HG02973 (cell line): Measurements from ENCODE around the gene ZNF8.
"Not testable (repeated sequence)": the region's sequence is repeated elsewhere in the genome, so short reads cannot be mapped to it uniquely, and the experiment has no call there.

Experiments
- ATAC-seq: cut with Tn5 transposase; IDR thresholded peaks from one replicate; pipeline ENCODE4 v1.9.1; 2021; ENCODE audit warnings: moderate library complexity; ENCODE audit not compliant: unreplicated experiment

ZNF8 gene

DNA sequence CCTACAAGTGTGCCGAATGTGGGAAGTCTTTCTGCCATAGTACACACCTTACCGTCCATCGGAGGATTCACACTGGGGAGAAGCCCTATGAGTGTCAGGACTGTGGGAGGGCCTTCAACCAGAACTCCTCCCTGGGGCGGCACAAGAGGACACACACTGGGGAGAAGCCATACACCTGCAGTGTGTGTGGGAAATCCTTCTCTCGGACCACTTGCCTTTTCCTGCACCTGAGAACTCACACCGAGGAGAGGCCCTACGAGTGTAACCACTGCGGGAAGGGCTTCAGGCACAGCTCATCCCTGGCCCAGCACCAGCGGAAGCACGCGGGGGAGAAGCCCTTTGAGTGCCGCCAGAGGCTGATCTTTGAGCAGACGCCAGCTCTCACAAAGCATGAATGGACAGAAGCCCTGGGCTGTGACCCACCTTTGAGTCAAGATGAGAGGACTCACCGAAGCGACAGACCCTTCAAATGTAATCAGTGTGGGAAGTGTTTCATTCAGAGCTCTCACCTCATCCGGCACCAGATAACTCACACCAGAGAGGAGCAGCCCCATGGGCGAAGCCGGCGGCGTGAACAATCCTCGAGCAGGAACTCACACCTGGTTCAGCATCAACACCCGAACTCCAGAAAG, 16.1 kb downstream of the ZNF8 start:
- ATAC-seq: no peak

DNA sequence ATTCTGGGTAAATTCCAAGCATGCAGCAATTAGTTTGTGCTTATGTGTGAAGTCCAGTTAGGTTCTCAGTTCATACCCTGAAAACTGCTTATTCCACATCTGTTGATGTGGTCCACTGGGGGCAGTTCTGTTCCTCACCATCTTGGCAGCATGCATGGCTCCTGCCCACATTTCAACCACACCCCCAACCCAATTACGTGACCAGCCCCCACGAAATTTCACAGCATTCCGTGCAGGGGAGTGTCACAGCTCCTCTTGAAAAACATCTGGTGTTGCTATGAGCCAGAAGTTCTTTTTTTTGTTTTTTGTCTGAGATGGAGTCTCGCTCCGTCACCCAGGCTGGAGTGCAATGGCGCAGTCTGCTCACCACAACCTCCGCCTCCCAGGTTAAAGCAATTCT, 17.3 kb downstream of the ZNF8 start:
- ATAC-seq: no peak

DNA sequence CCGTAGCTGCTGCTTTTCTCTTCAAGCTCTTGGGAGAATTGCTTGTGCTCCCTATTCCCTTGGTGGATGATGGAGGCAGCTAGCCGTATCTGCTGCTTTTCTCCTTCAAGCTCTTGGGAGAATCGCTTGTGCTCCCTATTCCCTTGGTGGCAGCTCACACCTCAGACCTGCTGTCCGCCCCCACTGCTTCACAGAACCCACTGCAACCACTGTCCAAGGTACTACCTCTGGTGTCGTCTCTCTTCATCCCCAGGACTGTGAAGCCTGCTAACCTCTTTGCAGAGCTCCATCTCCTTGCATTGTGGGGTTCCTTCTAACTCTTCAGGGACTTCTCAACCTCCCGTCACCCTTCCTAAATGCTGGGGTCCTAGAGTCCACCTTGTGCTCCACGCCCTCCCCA, 21.9 kb downstream of the ZNF8 start:
- ATAC-seq: no peak

DNA sequence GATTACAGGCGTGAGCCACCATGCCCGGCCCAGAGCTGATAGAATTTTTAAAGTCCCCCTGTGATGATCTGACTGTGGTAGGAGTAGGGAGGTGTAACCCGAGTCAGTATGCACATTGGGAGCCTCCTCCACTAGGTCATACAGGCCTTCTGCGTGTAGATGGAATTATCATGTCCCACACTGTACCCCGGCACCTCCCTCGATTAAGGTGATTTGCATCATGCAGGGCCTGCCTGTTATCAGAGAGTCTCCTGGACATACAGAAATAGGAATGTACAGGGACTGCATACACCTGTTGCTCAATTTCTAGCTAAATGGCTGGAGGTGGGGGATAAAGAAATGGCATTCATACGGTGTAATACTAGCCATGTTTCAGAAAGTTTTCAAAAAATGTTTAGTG, 25.5 kb downstream of the ZNF8 start:
- no peak for ATAC-seq

DNA sequence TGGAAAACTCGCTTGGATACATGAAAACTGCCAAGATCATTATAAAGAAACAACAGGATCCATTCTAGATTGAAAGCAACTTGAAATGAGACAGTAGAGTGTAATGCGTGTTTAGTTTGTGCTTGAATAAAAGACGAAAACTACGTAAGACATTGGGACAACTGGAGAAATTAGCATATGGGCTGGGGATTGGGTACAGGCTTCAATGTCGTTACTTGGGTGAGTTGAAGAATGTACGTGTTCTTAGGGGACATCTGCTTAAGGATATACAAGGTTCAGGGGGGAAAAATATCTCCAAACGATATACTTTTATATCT, 26.0 kb downstream of the ZNF8 start:
- peak; percentile 9 for ATAC-seq

DNA sequence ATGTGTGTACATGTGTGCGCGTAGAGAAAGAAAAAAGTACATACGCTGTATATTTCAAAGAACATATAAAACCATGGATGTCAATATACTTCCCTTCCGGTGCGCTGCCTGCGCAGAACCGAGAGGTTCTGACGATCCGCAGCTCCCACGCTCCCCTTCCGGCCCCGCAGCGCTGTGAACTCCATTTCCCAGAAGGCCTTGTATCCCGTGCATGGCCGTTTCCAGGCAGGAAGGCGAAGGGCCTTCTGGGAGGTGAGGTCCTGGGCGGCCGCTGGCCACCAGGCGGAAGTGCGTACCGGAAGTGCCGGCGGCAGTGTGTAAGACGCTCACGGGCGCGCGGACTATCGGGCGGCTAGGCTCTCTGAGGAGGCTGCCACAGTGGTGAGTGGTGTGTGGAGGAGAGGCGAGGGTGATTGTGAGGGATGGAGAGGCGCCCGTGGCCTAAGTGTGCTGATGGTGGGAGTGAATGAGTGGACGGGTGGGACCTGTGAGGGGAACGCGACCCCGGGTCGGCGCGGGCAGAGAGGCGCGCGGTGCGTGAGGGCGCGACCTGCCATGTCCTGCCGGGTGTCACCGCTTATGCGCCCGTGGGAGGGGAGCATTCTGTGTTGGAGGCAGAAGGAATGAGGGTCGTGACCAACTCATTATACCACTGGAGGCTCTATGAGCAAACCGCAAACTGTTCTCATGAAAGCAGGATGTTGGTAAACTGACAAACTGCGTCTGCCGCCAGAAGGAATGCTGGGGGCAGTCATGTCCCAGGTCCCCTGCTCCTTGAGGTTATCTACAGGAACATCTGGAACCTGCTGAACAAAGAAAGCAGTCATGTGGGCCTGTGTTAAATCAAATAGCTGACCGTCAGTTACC, 26.5 kb downstream of the ZNF8 start, which contains the start of gene ERVK3-1:
TSS of gene ERVK3-1 (plus strand) at position 313 of the 867 bp plus-strand sequence. CDS start 6,792 bp downstream, outside the sequence.
- ATAC-seq: peak; percentile 93

DNA sequence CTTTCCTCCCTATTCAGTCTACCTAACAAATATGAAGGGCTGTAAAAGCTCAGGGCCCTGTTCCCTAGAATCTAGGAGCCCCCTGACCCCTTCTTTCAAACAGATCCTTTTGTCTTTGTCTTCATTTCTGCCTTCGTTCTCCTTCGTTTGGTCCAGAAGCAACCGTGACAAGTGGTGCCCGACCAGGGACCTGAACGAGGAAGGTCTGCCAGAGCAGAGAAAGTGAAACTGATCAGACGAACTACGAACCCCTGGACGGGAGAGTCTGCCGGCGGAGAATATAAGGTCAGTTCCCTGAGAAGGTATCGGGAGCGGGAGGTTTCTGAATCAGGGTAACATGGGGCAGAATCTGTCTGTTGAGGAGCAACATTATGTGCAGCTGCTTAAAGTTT, 27.2 kb downstream of the ZNF8 start:
- no peak for ATAC-seq

DNA sequence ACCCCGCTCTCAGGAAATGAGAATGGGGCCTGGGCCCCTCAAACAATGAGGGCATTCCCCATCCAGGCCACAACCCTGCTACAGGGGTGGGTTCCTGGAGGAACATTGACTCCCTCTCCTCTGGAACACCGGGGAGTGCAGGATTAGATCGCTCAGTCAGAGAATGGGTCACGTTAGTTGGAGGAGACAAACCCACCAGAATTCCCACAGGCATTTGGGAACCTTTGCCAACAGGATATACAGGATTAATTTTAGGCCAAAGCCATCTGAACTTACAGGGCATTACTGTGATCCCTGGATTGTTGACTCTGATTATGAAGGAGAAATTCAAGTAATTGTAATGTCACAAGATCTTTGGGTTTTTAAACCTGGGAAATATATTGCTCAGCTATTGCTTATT, 29.0 kb downstream of the ZNF8 start:
- ATAC-seq: no peak

DNA sequence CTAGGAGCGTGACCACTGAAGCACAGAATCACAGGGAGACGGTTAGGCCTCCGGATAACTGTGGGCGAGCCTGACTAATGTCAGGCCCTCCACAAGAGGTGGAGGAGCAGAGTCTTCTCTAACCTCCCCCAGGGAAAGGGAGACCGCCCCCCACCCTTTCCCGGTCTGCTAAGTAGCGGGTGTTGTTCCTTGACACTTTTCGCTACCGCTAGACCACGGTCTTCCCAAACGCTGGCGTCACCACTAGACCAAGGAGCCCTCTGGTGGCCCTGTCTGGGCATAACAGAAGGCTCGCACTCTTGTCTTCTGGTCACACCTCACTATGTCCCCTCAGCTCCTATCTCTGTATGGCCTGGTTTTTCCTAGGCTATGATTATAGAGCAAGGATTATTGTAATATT, 31.9 kb downstream of the ZNF8 start:
- not testable (repeated sequence) for ATAC-seq

DNA sequence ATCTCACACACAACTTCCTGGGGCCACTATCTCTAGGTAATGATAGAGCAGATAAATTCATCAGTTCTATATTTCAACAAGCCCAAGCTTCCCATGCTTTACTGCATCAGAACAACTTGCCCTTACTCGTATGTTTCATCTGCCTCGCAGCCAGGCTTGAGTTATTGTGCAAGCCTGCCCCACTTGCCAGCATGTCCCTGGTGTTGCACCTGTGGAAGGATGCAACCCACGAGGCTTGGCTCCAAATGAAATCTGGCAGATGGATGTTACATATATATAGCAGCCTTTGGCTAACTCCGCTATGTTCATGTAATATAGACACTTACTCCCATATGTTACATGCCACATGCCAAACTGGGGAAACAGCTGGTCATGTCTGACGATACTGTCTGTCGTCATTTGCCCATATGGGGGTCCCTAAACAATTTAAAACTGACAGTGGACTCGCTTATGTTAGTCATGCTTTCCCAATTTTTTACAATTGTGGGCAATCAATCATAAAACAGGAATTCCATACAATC, 32.6 kb downstream of the ZNF8 start:
- no peak for ATAC-seq

DNA sequence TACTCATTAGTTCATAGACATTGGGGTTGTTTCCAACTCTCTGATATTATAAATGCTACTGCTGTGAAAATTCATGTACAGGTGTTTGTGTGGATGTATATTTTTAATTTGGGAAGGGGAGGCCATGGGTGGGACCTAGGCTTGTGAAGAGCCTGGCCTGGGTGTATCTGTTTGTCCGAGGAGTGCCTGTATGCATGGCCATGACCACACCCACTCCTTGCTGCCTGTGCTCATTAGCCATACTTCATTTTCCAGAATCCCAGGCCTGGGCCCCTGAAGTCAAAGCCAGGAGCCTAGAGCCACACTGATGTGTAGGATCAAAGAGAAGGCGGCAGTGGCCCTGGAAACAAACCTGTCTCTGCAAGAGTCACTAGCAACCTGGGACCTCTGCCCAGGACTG, 36.8 kb downstream of the ZNF8 start:
- no peak for ATAC-seq

DNA sequence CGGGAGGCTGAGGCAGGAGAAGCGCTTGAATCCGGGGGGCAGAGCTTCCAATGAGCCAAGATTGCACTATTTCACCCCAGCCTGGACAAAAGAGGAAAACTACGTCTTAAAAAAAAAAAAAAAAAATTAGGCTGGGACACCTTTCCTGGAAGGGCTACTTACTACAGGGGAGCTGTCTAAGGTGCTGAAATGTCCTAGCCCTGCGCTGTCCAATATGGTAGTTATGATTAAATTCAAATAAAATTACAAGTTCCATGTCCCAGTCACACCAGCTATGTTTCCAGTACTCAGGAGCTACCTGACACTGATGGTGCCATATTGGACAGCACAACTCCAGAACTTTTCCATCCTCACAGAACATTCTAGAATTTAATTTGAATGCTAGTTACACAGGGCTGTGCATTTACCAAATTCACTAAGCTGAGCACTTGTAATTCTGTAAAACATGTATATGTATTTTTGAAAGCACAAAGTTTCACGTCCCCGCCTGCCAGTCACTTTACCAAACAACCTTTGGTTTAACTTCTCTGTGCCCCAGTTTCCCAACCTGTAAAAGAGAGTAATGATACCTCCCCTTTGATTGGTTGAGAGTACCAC, 38.8 kb downstream of the ZNF8 start:
- ATAC-seq: no peak

DNA sequence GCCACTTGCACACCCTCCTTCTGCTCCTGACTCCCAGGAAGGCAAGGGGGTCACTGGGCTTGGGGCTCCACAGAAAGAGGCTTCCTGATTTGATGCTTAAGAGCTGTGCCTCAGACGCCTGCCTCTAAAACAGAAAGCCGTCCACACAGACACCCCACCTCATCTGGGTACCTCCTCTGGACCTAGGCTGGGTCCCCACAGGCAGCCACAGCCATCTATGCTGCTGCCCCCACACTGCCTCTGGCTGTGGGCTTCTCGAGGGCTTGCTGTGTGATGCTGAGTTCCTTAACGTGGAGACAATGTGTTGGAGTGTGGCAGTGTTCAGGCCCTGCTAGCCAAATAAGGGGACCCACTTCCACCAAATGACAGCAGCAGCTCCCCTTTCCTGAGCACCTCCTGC, 39.5 kb downstream of the ZNF8 start:
- no peak for ATAC-seq

DNA sequence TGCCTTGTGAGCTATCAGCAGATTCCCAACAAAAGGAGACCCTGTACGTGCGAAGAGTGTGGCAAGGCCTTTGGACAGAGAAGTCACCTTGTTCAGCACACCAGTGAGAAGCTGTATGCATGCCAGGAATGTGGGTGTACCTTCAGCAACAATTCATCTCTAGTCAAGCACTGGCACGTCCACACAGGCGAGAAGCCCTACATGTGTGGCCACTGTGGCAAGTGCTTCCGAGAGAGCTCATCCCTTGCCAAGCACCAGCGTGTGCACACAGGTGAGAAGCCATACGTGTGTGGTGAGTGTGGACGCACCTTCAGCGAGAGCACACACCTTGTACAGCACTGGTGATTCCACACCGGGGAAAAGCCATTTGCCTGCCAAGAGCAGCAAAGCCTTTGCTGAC, 40.5 kb downstream of the ZNF8 start:
- no peak for ATAC-seq

DNA sequence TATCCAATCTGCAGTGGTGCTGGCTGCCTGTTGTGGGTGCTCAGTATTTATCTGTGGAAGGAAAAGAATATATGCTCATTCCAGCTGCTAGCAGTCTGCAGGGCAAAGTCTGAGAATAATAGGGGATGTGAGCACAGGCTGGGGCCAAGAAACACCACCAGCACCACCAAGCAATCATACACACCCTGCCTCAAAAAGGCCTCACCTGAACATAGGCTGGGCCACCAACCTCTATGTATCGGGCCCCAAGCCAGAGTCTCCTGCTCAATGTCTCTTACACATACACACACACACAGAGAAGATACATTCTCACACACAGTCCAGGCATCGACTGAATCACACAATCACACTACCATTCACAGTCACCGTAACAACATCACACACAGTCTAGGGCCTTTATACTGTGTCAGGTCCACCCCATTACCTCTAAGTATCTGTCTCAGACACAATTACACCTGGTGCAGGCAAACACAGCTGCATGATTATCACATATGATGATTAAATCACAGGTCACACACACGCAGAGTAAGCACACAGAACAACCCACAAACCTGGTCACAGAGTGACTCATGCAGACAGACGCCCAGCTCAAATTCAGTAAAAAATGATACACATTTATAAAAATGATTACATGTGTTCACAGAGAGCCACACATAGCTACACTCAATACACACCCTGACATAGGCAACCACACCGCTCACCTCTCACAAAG, 46.7 kb downstream of the ZNF8 start:
- ATAC-seq: no peak

DNA sequence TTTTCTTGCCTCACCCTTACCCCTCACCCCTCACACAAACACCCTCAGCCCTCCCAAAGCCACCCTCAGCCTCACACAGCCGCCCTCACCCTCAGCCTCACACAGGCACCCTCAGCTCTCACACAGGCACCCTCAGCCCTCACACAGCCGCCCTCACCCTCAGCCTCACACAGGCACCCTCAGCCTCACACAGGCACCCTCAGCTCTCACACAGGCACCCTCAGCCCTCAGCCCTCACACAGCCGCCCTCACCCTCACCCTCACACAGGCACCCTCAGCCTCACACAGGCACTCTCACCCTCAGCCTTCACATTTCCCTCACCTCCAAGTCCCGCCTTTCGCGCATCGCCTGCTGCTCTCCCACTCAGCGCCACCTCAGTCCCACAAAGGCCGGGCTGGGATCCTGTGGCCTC, 47.8 kb downstream of the ZNF8 start:
- ATAC-seq: no peak

DNA sequence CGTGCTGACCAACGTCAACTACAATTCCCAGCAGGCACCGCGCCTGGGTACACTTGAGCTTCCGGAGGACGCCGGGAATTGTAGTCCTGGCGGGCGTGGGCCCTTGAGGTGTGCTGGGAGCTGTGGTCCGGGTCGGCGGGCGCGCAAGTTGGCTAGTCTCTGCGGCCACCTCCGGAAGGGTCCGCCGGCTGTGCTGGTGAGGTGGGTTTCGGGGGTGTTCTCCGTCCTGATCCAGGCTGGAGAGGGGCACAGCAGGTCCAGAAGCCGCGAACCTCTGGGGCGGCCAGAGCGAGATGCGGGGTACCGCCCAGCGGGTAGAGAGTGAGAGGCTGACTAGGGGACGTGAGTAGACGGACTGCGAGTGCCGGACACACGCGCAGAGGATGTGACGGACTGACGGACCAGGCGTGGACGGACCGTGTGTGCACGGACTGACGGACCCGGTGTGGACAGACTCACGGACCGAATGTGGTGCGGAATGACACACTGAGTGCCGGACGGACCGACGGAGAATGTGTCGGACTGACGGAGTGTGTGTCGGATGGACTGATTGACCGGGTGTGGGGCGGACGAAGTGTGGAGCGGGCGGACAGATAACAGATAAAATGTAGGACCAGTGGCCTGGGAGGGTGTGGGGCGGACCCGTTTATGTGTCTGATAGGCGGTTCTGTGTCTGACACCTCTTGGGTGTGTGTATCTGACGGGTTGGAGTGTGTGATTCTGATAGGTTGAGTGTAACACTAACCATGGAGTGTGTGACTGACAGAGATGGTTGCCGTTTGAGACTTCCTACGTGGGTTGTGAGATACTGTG, 48.4 kb downstream of the ZNF8 start, which contains the start of gene ZSCAN22:
TSS of gene ZSCAN22 (plus strand) at position 81 of the 813 bp plus-strand sequence. CDS start 7,809 bp downstream, outside the sequence.
- peak; percentile 80 for ATAC-seq

DNA sequence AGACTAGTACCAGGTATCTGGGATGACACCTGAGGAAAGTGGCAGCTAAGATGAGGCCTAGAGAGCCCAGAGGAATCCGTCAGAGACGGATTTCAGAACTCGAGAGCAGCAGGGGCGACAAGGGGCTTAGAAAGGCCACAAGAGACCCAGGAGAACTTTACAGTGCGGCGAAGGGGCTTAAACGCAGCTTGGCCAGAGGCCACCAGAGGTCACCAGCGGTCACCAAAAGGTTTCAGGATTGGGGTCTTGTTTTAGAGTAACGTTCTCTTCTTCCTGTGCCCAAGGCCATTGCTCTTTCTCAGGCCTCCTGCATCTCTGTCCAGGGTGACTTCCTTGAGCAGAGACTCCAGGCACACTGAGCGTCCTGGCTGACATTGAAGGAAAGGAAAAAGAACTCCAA, 50.2 kb downstream of the ZNF8 start:
- ATAC-seq: no peak

DNA sequence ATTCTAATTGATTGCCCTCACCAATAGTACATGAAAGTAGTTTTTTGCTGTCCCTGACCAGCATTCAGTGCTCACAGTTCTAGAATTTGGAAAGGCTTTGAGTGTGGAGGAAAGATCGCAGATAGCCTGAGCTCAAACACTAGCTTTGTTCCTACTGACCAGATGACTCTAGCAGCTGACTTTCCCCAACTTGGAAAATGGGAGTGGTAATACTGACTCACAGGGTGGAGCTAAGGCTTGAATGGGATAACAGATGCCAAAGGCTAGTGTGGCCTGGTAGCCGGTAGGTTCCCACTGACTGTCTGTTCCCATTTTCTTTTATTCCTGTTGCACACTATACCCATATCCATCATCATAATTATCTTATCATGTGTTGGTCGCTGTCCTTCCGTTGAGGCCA, 51.7 kb downstream of the ZNF8 start:
- no peak for ATAC-seq

DNA sequence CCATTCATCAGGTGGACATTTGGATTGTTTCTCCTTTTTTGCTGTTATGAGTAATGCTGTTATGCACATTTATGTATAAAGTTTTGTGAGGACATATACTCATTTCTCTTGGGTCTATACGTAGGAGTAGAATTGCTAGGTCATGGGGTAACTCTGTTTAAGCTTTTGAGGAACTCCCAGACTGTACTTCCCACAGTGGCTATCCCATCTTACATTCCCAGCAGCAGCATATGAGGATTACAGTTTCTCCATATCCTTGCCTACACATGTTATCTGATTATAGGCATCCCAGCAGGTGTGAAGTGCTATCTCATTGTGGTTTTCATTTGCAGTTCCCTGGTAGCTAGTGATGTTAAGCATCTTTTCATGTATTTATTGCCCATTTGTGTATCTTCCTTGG, 53.9 kb downstream of the ZNF8 start:
- ATAC-seq: no peak
